Measurements from ENCODE around the gene PRMT6.

Gene PRMT6

GRCh38 chr1:107095647-107096046, 39.2 kb downstream of the PRMT6 start:
- no peak for FAIRE-seq

- no peak for FAIRE-seq
Observed at GRCh38 chr1:107096690-107097089, 40.2 kb downstream of the PRMT6 start.

- no peak for FAIRE-seq
Observed at GRCh38 chr1:107098961-107099360, 42.5 kb downstream of the PRMT6 start.

DNA sequence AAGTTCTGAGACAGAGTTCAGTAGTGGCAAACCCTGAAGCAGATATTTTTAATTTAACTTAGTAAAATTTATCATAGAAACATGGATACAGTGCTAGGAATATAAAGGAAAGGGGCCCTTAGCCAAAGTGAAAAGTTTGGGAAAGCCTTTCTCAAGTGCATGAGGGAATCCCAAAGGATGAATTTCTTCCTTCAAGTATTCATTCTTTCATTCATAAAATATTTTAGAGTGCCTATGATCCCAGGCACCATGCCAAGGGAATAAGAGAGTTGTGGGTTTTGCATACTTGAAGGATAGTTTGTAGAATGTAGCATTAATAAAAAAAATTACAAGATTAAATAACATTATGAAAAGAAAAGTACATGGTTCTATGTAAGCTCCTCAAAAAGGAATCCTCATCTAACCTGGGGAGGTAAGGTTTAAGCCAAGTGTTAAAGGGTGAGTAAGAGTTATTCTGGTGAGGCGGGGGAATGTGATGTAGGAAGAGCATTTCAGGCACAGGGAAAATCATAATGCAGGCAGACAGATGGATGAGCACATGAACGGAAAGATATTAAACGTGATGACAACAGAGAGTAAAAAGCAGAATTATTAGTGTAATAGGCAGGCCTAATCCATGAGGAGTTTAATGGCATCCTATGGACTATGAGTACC, 44.0 kb downstream of the PRMT6 start:
- FAIRE-seq = no peak

- FAIRE-seq = no peak
Observed at GRCh38 chr1:107105914-107106313, 49.4 kb downstream of the PRMT6 start.
